OCI-M2 (cell line): ENCODE data around the gene NDST4.

ENCODE experiments used
- DNase-seq: peaks from one replicate; lab custom pipeline; 2025; ENCODE audit not compliant: unreplicated experiment; lab: John Stamatoyannopoulos, UW

The NDST4 gene

DNA sequence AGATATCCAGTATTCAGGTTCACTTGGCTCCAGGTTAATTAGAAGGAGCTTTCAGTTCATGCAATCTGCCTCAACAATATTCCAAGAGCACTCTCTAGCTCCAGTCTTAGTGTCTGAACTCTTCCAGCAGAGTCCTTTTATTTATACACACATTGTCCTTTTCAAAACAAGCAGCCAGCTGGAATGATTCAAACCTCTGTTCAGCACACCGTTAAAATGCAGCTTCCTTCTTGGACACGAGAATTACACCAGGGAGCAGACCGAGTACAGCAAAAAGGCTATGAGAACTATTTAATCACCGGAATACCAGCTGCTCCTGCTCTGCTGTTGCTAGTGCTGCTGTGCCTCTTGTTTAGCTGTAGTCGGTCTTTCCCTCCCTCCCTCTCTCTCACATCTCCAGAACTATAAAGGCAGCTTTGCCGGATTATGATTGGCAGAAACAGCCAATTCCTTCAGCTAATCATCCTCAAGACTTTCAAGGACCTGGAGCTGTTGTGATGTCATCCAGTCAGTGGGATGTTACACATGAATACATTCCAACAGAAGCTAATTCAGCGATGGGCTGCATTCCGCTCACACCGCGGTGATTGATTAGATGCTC, at the start of gene NDST4:
TSS of gene NDST4 (minus strand) at position 115 of the 601 bp plus-strand sequence. CDS start 36,584 bp downstream, outside the sequence.
- no peak for DNase-seq

- DNase-seq = no peak
Observed at GRCh38 chr4:115159141-115159540, 45.7 kb upstream of the NDST4 start.

DNA sequence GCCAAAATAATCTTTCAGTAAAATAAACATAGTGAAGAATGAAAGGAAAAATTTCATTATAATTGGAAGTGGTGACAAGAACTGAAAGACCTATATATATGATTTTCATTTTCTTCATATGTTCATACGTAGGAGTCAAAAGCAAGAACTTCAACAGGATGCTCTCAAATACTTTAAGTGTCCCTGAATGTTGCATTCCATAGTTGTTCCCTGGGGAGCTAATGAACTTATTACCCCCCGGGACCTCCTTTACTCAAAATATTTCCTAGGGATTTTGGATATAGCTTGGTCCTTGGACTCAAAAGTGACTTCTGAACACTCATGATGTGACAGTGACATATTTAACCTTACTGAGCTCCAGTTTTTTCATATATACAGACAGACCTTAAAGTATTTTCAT, 44.9 kb upstream of the NDST4 start:
- DNase-seq = no peak

GRCh38 chr4:115154826-115155225, 41.4 kb upstream of the NDST4 start:
- DNase-seq = no peak

GRCh38 chr4:115152965-115153364, 39.5 kb upstream of the NDST4 start:
- no peak for DNase-seq

DNA sequence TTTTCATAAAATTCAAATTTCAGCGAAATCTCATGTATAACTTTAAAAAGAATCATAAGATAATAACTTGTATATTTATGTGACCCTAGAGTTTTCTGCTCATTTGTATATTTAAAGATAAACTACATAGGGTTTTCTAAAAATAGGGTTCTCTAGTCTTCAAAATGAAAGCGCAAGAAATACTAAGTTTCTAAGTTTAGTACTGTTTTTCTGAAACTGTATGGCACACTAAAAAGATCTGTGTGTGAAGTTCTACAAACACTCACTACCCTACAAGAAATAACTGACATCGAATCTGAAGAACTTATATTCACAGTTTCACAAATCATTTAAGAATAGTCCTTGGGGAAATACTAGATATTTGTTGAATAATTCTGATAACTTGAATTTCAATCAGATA, 38.7 kb upstream of the NDST4 start:
- DNase-seq = no peak

DNA sequence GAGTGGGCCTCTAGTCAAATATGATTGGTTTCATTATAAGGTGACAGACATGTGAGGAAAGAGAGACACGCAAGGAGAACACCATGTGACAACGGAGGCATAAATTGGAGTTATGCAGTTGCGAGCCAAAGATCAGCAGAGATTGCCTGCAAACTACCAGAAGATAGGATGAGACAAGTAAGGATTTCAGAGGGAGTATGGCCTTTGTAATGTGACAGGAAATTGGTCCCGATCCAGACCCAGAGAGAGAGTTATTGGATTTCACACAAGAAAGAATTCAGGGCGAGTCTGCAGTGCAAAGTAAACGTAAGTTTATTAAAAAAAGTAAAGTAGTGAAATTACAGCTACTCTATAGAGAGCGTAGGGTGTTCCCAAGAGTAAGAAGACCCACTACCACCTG, 35.7 kb upstream of the NDST4 start:
- no peak for DNase-seq

DNA sequence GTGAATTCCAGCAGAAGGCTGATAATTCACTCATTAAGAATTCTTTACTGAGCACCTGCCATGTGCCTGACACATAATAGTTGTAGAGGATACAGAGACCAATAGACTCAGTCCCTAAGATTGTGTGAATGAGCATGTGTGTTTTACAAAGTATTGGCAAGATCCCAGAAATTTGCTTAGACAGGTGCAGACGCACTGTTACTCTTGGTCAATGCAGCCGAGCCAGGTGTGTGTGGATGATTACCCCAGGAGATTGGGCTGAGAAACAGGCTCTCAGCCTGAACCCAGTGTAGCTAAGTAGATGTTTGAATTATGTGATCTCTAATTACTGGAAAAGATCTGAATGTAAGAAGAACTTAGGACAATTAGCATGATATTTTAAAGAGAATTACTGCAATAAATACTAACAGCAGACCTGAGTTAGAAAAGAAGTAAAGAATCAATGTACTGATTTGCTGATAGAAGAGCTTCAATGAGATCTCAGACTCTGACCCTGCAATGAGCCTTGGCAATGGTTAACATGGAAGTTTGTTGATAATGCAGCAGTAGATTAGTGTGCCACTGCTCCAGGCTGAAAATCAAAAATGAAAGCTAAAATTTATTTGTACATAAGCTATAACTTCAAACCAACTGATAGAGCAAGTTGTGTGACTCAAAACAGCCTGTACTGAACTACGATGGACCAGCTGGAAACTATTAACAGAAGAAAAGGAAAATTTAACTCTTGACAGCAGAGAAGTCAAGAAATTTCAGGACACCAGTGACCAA, 32.2 kb upstream of the NDST4 start:
- no peak for DNase-seq

DNA sequence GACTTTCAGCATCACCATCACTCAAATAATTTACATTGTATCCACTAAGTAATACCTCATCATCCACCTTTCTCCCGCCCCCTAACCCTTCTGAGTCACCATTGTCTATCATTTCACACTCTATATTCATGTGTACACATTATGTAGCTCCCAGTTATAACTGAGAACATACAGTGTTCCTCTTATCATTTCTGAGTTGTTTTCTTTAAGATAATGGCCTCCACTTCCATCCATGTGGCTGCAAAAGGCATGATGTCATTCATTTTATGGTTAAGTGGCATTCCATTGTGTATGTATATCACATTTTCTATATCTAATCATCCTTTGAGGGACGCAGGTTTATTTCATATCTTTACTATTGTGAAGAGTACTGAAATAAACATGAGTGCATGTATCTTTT, 14.6 kb upstream of the NDST4 start:
- DNase-seq = no peak

DNA sequence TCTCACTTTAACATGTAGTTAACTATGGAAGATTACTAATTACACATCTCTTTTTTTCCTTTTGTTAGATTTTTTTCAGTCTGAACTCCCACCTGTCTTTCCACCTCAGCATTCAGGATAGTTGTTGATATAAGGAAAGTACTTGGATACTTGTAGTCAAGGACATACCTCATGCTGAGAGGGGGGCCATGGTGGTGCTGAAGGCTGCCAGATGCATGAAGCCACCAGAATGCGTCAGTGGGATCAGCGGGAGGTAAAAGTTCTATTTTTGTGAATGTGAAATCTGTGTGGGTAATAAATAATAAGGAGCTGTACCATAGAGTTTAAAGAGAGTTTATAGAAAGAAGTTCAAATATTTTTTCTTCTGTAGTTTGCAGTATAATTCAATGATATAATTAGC, 13.1 kb upstream of the NDST4 start:
- DNase-seq = no peak

DNA sequence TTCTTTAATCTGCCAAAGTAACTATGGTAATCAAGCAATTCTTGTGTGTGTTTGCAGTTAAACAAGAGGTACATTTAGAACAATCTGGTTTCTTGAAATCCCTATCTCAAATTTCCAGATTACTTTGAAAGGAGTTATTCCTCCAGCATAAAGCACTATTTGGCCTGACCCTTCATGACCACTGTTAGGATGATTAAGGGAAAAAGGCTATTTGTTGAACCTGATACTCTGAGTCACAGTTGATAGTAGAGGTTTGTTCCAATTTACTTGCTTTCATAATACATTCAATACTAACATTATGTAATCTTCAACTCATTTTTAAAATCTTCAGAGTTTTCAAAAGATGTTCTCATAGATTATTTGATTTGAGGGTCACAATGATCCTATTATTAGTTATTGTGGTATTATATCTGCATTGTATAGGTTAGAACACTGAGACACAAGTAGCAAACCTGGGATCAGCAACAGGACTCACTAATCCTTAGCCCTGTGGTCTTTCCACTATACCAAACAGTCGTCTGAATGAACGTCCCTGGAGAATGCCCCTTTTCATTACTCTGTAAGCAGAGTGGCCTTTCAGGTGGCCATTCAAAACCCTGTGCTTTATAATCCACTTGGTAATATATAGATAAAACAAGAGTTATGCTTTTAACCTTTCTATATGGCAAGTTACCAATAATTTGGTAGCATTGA, 8.1 kb upstream of the NDST4 start:
- DNase-seq = no peak

DNA sequence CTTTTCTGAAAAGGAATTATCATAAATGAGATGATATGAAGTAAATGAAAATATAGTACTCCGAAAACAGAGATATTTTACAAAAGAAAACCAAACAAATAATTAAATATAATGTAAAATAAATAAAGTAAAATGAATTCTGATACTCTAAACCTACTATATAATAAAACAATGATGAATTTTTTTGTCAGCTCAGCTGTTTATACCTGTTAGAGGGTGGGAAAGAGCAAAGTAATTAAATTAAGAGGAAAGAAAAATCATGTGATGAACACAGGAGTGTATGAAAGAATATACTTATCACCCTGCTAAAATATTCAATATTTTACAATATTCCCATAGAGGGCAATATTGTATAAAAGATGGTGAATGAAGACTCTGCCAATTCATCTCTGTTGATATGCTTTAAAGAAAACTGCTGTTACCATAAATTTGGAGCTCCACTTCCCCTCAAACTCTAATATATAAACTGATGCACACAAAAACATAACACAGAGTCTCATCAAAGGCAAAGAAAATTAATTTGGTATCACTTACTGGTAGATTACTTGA, 6.5 kb upstream of the NDST4 start:
- no peak for DNase-seq

GRCh38 chr4:115117651-115118050, 4.2 kb upstream of the NDST4 start:
- no peak for DNase-seq

- DNase-seq = no peak
Observed at GRCh38 chr4:115110191-115111181, 2.9 kb downstream of the NDST4 start.

DNA sequence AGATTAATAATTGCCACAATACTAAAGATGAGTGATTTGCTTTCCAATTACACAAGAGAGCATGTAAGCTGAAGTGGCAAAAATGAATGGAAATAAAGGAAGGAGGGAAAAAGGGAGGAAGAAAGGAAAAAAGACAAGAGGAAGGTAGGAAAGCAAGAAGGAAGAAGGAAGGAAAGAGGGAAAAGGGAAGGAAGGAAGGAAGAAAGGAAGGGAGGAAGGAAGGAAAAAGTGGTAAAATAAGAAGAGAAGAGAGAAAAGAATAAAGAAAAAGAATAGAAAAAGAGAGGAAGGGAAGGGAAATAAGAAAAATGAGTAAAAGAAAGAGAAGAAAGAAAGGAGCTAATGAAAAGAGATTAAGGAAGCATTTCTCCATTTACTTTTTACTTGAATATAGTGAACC, 4.6 kb downstream of the NDST4 start:
- DNase-seq = no peak

DNA sequence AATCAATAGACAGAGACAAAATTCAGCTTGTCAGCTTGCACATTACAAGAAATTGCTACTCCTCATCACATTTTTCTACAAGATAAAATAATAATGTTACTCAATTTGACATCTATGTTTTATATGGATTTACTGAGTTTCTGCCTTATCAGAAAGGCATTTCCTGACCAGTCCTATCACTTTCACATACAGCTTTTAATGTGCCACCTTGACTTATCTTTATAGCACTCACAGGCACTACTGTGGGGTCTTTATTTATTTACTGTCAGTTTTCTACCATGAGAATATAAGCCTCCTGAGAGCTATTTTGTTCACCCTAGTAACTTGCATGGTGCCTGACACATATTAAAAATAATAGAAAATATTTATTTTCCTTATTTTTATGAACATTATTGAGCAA, 6.0 kb downstream of the NDST4 start:
- no peak for DNase-seq

DNA sequence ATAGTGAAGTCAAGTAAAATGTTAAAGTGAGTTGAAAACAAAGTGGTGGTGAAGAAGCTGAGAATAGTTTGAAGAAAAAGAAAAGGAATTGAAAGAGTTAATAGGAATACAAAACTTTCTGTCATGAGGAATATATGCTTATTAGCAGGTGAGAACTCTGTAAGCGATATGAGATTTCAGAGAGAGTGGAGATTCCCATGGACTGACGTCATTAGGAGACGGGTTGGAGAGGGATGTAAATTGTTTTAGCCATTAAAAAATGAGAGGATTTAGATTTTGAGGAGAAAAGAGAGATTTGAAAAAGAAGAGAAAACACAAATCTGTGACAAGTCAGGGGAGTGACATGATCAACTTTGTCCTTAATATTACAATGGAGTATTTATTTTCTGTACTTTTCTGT, 11.7 kb downstream of the NDST4 start:
- no peak for DNase-seq

GRCh38 chr4:115090483-115091075, 22.8 kb downstream of the NDST4 start:
- no peak for DNase-seq

DNA sequence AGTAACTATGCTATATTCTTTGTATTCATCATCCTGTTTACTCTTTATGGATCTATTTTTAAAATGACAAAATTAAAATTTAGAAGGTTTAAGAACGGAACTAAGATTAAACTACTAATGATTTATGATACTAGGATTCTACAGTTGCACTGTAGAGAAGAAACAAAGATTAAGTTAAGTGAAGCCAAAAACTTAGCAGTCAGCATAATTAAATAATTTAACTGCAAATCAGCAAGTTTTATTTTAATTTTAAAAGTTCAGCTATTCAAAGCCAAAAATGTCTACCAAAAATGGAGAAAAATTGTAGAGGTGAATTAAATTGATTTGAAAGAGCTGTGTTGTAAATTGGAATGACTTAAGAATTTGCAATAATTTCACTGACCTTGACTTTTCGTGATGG, 30.8 kb downstream of the NDST4 start:
- DNase-seq = no peak

GRCh38 chr4:115076691-115077090, 36.7 kb downstream of the NDST4 start:
- DNase-seq = no peak
